HPDE6-E6E7 (cell line): Measurements from ENCODE around the gene ZNF536.
"Not testable (repeated sequence)": the region's sequence is repeated elsewhere in the genome, so short reads cannot be mapped to it uniquely, and the experiment has no call there.

Source experiments
- DNase-seq: peaks from one replicate; pipeline ENCODE4 v3.0.0; 2011; ENCODE audit warnings: missing footprints; ENCODE audit errors: extremely low spot score

Gene ZNF536

GRCh38 chr19:30341611-30342201 lies 30.5 kb upstream of the ZNF536 start:
- no peak for DNase-seq

- no peak for DNase-seq
Measured at GRCh38 chr19:30342901-30343300, 29.3 kb upstream of the ZNF536 start.

- DNase-seq, result no peak
Measured at GRCh38 chr19:30344446-30345425, 27.4 kb upstream of the ZNF536 start.

GRCh38 chr19:30345686-30346085 lies 26.5 kb upstream of the ZNF536 start:
- no peak for DNase-seq

GRCh38 chr19:30346468-30346867 lies 25.7 kb upstream of the ZNF536 start:
- not testable (repeated sequence) for DNase-seq

GRCh38 chr19:30349131-30349730 lies 23.0 kb upstream of the ZNF536 start:
- DNase-seq, result no peak

GRCh38 chr19:30350692-30351663 lies 21.2 kb upstream of the ZNF536 start:
- no peak for DNase-seq

GRCh38 chr19:30351774-30352173 lies 20.4 kb upstream of the ZNF536 start:
- DNase-seq, result no peak

GRCh38 chr19:30353394-30353945 lies 18.7 kb upstream of the ZNF536 start:
- DNase-seq, result no peak

GRCh38 chr19:30355586-30355985 lies 16.6 kb upstream of the ZNF536 start:
- no peak for DNase-seq

GRCh38 chr19:30356951-30357579 lies 15.1 kb upstream of the ZNF536 start:
- DNase-seq, result no peak

GRCh38 chr19:30357580-30357954 lies 14.6 kb upstream of the ZNF536 start:
- DNase-seq, result no peak

- no peak for DNase-seq
Measured at GRCh38 chr19:30358319-30358718, 13.9 kb upstream of the ZNF536 start.

- DNase-seq, result no peak
Measured at GRCh38 chr19:30358821-30359580, 13.2 kb upstream of the ZNF536 start.

- DNase-seq, result no peak
Measured at GRCh38 chr19:30359936-30360335, 12.2 kb upstream of the ZNF536 start.

- DNase-seq, result no peak
Measured at GRCh38 chr19:30360376-30361106, 11.6 kb upstream of the ZNF536 start.

- DNase-seq, result no peak
Measured at GRCh38 chr19:30361107-30361447, 11.1 kb upstream of the ZNF536 start.

GRCh38 chr19:30361721-30362120 lies 10.5 kb upstream of the ZNF536 start:
- DNase-seq, result no peak

GRCh38 chr19:30362156-30362754 lies 9.9 kb upstream of the ZNF536 start:
- no peak for DNase-seq
